Epithelial cell of proximal tubule (primary cell): Measurements from ENCODE around the gene SLC23A3. TPM values are rescaled to one million over a fixed set of nuclear protein-coding genes. Genes with fewer than 3 reads are reported as not detected.

Experiments
- DNase-seq: peaks from one replicate; pipeline ENCODE4 v3.0.0-alpha.2; 2011; ENCODE audit warnings: low read depth
- H3K4me3 ChIP-seq: 2 replicates; pipeline ENCODE4 v1.5.1; 2011; ENCODE audit warnings: low read depth, mild to moderate bottlenecking, low read length
- total RNA-seq: library from RNA; depleted of rRNA; stranded (reverse); fragments of >200 nt; gene quantifications from 2 replicates; pipeline ENCODE4 v1.2.3, GENCODE V29; 2015
- TF ChIP-seq, protein P1 (sequence below): conservative IDR thresholded peaks from 2 replicates; pipeline ENCODE4 v1.5.1; 2012; ENCODE audit warnings: low read depth, mild to moderate bottlenecking, low read length

Gene SLC23A3
- total RNA-seq, 1 donor from 2014 or later: 0.06 TPM

DNA sequence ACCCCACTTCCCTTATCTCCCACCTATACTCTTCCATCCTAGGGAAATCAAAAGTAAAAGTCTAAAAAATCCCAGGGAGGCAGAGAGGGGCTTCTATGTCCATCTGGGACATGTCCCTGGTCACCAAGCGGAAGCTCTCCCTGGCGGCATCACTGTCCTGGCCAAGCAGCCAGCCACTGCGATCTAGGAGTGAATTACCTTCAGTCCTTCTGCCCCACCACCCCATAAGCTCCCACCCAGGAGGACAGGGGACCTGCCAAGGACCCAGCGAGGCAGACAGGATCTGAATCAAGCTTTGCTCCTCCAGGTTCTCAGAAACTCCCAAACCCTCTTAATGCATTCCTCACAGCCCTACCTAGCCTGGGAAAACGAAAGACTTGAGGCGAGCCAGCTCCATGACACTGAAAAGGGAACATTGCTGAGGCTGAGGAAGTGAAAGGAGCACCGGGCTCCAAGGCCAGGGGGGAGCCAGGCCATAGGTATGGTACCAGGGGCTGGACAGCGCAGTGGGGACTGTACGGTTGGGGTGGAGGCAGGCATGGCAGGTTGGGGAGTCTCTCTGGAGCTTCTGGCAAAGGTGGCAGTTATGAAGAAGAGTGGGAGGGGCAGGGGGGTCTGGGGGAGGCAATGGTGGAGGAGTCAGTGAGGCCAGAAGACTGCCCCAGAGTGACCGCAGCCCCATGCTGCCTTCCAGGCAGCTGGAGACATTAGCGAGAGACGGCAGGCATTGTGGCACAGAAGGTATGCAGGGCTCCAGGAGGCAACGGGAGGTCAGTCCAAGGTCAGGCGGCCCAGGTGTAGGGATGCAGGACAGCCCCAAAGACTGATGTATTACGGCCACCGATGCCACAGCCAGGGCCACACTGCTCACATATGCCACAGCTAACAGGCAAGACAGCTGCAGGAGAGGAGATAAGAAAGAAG lies 2.7 kb upstream of the SLC23A3 start:
- TF ChIP-seq, protein P1, sequence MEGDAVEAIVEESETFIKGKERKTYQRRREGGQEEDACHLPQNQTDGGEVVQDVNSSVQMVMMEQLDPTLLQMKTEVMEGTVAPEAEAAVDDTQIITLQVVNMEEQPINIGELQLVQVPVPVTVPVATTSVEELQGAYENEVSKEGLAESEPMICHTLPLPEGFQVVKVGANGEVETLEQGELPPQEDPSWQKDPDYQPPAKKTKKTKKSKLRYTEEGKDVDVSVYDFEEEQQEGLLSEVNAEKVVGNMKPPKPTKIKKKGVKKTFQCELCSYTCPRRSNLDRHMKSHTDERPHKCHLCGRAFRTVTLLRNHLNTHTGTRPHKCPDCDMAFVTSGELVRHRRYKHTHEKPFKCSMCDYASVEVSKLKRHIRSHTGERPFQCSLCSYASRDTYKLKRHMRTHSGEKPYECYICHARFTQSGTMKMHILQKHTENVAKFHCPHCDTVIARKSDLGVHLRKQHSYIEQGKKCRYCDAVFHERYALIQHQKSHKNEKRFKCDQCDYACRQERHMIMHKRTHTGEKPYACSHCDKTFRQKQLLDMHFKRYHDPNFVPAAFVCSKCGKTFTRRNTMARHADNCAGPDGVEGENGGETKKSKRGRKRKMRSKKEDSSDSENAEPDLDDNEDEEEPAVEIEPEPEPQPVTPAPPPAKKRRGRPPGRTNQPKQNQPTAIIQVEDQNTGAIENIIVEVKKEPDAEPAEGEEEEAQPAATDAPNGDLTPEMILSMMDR: no peak
- no peak for DNase-seq
- H3K4me3 ChIP-seq: no peak overlapping the region

DNA sequence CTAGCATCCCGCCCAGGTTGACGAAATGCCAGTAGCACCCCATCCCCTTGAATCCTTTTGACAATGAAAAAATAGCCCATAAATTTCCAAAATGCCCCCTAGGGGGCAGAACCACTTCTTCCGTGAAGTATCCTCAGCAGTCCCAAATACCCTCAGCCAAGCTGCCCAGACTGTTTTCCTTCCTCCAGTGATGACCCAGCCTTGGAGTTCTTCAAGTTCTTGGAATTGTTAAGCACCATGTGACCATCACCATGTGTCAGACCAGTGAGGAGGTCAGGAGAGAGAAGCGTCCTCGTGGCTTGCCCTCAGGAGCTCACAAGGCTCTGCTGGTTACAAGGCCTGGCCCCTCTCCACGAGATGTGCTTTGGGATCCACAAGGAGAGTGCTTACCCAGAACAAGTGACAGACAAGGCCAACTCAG lies 1.4 kb upstream of the SLC23A3 start:
- H3K4me3 ChIP-seq: no peak overlapping the region
- DNase-seq: peak; percentile 91
- TF ChIP-seq, protein P1: peak; percentile 77

GRCh38 chr2:219168932-219169331 lies 897 bp downstream of the SLC23A3 start:
- TF ChIP-seq, protein P1: no peak
- no peak overlapping the region for H3K4me3 ChIP-seq
- DNase-seq: no peak

GRCh38 chr2:219168526-219168925 lies 1.3 kb downstream of the SLC23A3 start:
- DNase-seq: no peak
- H3K4me3 ChIP-seq: no peak overlapping the region
- TF ChIP-seq, protein P1: no peak

DNA sequence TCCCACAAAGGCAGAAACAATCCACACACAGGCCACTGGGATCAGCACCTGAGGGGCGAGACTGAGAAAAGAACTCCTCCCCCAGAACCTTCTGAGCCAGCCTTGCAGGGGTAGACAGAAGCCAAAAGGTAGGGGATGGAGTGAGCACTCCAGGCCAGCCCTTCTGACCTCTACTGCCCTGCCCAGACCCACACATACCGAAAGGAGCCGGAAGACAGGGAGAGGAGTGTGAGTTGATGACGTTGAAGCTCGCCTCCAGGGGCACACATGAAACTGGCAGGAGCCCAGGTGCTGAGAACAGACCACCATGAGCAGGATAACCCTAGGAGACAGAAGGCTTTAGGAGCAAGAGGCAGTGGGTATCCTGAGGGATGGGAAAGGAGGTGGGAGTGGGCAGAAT lies 1.8 kb downstream of the SLC23A3 start:
- TF ChIP-seq, protein P1: no peak
- DNase-seq: no peak
- H3K4me3 ChIP-seq: no peak overlapping the region

- TF ChIP-seq, protein P1: no peak
- DNase-seq: no peak
These were observed 4.5 kb downstream of the SLC23A3 start for GRCh38 chr2:219165058-219165911.

More at GRCh38 chr2:219165058-219165911, 4.5 kb downstream of the SLC23A3 start:
- H3K4me3 ChIP-seq: no peak overlapping the region
